CD4-positive, alpha-beta T cell treated with Interferon gamma for 1 hour (primary cell): ENCODE results near the gene CCDC27.

Experiments
- DNase-seq: peaks from one replicate; pipeline ENCODE4 v3.0.0-alpha.2; 2020

CCDC27 gene

DNA sequence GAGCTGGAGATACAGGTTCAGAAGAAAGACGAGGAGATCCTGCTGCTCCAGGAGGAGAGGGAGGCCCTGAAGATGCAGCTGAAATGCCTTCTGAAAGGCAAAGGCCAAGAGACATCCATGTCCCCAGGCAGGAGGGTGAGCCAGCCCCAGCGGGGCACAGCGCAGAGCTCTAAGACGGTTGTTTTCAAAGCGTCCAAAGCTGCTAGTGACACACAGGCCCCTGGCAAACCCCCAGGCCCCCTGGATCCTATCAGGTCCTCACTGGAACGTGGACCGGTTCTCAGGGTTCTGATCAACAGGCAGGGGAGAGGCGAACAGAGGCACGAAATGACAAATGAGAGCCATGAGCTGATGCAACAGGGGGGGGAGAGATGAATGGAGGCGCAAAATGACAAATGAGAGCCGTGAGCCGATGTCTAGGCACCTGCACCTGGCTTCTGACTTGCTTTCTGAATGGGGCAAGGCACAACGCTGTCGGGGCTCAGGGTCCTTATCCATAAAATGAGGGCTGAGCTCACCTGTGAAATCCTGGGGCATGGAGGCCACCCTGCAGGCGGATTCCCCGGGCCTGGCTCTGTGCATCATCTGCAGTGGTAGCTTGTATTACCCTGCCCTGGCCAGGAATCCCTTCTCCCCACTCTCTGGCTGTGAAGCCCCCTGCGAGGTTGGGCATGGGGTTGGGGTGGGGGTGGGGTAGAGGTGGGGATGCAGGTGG, 9.2 kb downstream of the CCDC27 start:
- DNase-seq = no peak

DNA sequence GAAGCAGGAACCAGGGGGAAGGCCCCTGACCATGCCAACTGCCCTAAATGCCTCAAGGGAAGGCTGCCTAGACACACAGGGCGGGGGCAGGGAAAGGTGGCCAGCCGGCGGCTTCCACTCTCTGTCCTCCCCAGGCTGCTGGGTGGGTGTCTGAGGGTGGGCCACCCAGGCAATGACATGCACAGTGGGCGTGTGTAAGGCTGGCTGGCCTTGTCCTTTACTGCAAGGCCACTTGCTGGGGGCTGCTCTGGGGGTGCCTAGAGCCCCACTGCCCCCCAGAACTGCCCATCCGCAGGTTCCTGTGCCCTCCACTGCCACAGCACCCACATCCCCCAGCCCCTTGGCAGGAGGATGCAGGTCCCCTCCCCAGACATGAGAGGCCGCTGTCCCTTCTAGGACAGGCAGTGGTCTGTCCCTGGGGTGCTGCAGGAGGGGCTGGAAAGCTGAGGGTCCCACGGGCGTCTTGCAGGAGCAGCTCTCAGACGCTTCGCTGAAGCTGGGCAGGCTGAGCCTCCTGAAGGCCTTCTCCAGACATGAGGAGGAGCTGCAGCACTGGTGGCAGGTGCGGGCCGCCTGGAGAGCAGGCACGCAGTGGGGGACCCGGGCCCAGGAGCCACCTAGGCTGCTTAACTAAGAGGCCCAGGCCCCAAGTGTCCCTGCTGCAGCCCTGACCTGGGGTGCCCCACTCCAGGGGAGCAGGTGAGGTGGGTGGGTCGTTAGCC, 10.1 kb downstream of the CCDC27 start:
- DNase-seq = no peak

DNA sequence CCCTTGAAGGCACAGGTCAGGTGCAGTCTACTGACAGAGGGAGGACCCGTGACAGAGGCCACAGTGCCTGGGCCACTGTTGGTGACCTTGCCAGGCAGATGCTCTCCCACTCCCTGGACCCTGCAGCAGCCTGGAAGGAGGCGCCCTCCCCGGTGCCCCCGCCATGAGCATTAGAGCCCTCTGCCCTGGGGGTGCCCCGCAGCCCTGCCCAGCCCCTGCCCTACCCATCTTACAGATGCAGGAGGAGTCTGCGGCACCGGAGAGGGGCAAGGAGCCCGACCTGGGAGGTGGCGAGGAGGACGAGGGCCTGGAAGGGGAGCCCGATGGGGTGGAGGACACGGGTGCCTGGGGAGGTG, 10.6 kb downstream of the CCDC27 start:
- DNase-seq = no peak

DNA sequence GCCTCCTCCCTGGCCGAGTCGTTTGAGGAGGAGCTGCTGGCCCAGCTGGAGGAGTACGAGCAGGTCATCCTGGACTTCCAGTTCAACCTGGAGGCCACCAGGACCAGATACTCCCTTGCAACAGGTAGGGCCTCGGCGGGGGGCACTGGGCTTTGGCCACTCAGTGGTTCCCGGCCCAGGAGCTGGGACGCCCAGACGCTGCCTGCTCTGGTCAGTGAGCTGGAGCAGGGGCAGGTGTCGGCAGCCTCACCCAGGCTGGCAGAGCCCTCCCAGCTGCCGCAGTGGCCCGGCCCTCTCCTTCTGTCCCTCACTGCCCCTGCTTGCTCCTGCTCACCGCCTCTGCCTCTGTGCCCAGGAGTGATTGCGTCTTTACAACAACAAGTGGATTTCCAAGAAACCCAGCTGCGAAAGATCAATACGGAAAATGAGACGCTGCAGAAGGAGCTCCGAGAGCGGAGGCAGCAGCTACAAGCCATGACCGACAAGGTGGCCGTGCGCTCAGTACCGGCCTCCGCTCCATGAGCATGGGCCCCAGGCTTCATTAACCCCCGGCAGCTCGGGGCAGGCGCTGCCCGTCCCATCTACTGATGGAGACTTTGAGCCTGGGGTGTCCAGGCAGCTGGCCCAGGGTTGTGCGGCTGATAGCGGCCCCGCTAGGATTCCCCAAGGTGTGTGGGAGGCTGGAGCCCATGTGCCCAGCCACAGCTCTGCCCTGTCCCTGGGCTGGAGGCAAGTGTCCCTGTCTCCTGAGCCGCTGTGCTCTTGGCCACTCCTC, 11.3 kb downstream of the CCDC27 start:
- no peak for DNase-seq

DNA sequence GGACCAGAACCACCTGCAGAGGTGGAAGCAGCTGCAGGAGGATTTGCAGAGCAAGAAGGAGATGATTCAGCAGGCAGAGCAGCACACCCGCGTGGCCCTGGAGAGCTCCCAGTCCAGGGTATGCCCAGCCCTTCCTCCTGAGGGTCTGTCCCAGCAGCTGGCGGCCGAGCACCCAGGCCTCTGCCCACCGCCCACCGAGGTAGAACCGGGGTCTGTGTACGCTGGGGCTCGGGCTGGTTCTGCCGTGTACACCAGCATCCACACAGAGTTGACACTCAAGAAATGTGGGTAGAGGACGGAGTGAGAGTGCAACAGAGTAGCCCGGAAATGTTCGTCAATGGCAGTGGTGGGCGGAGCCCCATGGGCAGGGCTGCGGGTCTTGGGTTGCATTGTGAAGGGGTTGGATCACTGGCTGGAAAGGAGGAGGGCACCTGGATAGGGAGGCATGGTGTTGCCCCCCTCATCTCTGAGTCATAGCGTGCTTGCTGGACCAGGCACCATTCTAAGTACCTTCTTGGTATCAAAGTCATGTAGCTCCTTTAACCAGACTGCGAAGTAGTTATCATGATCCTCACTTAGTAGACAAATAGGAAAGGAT, 15.2 kb downstream of the CCDC27 start:
- DNase-seq = no peak

DNA sequence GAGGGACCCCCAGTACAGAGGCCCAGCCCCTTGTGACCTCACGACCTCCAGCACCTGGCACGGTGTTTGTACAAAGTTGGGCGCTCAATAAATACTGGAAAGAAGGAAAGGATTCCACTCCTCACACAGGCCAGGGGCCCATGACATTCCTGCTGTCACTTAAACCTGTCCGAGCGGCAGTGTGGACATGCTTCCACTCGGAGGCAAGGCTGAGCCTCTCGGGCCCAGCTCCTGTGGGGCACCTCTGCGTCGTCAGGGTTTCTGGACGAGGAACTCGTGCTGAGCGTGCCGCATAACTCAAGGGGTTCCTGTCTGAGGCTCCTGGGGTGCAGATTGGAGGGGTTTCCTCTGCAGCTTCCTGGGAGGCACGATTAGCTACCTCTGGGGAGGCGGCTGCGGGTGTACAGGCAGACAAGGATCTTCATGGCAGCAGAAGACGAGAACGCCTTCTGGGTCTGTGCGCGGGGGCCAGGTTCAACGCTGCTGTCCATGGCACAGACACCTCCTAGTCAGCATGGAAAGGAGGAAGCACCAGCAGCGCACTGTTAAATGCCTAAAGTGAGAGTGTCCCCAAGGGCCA, 16.7 kb downstream of the CCDC27 start:
- DNase-seq = no peak

DNA sequence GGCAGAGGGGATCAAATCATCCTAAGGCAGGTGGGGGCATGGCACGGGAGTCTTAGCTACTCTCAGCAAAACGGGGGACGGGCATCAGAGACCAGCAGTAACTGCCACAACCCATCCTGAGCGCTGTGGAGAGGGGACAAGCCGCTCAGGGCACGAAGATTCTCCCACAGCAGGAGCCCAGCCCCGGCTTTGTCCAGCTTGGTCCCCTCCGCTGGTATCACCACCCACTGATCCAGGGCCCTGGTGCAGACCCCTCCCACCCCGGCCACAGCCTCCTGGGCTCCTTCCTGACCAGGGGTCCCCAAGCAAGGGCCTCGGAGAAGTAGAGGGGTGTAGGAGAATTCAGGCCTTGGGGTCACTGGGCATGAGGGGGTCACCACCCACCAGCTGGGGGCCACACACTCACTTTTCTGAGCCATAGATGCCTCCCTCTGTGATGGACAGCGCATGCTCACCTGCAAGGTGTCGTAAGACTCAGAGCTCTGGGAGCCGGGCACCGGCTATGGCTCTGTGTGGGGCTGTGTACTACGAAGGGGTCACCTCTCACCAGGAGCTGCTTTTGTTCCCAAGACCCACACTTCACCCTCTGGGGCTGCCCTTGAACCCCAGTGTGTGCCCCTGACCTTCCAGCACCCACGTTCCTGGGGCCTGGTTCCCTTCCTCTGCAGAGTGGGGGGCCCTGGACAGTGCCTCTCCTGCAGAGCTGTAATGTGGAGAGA, 18.0 kb downstream of the CCDC27 start:
- no peak for DNase-seq

DNA sequence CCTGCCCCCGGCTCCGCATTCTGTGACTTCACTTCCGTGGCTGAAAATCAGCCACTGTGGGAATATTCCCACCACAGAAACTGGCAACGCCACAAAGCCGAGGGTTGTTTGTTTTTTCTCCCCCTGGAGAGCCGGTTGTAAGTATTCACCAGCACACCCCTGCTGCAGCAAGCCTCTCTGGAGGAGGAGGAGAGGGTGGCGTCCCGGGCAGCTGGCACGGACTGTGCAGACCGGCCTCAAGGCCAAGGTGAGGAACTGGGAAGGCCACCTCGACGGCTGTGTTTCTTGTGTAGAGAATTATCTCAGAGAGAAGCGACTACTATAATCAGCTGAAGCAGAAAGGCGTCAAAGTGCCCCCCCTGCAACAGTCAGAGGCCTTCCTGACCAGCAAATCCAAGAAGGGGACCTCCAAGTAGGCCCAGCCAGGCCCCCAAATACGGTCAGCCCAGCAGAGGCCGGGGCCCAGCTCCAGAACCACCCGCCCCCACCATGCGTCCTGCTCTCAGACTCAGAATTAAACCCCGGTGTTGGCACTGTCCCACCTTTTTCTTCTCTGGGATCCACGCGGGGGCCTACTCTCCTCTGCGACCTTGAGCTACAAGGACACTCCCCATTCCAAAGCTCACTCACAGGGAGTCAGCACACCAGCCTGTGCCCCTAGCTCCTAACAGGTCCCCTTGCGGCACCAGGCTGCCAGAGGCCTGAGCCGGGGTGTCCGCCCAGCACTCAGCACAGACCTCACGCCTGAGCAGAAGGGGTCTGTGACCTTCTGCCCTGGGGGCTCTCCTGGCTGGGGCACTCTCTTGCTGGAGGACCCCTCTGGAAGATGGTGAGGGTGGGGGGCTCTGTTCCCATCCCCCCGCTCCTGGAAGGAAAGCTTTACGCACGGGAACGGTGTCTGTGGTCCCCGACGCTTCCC, 19.1 kb downstream of the CCDC27 start:
- no peak for DNase-seq

DNA sequence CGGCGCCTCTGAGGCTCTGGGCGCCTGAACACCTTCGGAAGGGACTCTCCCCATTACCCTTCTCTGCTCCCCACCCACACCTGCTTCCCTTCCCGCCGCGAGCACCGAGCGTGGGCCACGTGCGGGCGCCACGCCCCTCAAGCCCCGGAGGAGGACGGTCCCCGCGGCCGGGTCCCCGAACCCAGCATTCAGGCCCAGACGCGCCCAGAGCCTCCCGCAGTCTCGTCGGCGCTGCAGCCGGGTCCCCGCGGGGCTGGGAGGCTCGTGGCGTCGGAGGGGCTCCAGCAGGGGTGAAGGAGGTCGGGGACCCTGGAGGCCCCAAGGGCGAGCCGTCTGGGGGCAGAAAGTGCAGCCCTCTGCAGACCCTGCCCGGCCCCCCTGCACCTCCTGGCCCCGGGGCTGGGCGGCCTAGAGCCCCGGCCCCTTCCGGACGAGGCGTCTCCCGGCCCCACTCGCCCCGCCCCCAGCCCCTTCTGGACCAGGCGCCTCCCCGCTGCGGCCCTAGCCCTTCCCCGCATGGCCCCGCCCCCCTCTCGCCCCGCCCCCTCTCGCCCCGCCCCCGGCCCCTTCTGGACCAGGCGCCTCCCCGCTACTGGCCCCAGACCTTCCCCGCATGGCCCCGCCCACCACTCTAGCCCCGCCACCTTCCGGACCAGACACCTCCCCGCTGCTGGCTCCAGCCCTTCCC, 19.9 kb downstream of the CCDC27 start:
- peak; percentile 93 for DNase-seq

DNA sequence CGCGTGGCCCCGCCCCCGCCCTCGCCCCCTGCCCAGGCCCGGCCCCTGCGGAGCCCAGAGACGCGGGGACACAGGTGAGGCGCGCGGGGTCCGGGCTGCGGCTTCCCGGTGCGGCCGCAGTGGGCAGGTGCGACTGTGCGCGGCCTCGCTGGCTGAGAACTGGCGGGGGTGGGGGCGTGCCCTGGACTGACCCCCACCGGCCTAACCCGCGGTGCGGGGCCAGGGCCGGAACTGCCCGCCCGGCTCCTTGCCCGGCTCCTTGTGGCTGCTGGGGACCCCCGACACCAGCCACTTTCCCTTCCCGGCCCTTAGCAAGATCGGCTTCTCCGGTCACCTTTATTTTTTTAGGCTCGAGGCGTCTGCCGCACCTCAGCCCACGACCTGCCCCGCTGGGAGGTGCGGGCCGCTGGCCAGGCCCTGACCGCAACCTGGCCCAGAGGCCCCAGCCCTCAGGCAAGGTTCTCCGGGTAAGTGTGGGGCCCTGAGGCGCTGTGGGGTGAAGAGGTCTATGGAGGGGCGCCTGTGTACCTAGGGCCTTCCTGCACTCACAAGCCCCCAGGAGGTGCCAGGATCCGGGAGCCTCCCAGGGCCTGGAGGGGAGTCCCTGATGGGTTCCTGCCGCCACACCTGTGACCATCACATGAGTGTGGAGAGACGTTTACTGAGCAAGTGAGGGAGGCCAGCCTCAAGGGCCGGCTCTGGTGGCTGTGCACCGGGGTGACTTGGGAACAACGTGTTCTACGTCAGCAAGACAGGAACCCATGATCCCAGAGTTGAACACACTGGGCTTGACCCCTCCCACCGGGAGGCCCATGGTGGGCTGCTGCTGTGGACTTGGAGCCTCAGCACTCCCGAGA, 20.7 kb downstream of the CCDC27 start, which contains the start of gene SMIM1:
SMIM1 (plus strand) TSS at position 35 of the 857 bp plus-strand sequence. CDS start 2,625 bp downstream, outside the sequence.
- DNase-seq = no peak

DNA sequence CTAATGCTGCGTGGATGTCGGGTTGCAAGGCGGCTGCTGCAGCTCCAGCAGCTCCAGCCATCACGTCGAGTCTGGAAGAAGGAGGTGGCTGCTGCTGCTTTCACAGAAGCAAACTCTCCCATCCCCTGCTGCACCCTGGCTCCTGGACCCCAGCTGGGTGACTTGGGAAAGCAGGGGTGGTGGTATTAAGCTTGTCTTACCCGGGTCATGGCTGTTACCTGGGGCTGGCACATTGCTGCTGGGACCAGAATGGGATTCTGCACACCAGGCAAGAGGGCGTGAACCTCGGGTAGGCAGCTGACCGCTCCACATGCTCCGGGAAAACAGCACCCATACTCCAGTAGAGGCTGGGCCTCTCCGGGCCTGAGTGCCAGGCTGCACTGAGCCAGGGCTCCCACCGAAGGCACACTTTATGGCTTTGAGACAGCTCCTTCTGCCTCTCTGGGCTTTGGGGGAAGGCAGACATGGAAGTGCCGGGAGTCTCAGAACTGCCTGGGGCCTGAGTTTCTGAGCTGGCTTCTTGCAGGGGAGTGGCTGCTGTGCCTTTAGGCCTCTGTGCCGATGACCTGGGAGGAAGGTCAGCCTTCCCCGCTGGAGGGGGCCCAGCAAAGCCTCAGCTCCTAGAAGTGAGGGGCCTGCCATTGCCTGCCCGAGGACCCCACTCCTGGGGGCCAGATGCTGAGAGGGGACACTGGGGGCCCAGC, 21.5 kb downstream of the CCDC27 start:
- DNase-seq = no peak

DNA sequence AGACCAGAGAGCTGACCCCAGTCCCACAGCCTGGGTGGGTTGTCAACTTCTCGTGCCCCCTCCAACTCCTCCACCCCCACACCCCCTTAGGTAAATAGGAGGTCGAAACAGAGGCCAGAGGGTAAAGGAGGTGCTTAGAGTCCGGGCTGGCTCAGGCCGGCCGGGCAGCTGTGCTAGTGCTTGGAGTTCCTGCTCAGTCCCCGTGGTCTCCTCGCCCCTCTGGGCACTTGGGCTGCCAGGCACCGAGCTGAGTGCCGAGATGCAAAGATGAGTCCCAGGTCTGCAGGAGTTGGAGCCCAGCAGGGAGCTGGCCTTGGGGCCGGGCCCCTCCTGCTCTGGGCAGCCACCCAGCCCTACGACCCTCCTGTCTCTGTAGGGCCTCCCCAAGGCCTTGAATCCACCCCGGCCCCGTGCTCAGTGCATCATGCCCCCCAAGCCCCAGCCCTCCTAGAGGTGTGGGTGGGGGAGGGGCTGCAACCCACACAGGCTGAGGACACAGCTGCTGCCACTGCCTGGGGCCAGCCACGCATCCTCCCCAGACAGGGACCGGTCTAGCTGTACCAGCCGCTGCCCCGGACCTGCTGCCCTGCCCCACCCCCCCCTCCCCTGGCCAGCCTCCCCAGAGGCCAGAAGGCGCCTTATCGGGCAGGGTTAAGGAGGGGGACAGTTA, 22.2 kb downstream of the CCDC27 start:
- no peak for DNase-seq

DNA sequence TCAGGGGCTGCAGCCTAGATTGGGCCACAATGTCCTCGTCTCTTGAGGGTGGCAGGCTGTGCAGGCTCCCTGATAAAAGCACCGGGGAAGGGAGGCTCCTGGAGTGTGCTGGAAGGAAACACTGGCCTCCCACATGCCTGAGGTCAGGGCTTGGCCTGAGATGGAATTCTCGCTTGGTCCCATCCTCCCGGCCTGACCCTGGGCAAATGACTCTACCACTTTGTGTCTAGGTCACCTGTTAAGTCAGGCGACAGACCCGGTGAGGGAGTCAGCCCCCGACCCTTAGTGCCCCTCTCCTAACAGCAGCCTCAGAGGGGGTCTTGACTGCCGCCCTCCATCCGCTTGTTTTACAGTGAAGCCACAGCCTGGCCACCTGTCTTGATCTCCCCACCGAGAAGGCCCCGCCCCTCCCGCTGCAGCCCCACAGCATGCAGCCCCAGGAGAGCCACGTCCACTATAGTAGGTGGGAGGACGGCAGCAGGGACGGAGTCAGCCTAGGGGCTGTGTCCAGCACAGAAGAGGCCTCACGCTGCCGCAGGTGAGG, 22.8 kb downstream of the CCDC27 start:
- no peak for DNase-seq

DNA sequence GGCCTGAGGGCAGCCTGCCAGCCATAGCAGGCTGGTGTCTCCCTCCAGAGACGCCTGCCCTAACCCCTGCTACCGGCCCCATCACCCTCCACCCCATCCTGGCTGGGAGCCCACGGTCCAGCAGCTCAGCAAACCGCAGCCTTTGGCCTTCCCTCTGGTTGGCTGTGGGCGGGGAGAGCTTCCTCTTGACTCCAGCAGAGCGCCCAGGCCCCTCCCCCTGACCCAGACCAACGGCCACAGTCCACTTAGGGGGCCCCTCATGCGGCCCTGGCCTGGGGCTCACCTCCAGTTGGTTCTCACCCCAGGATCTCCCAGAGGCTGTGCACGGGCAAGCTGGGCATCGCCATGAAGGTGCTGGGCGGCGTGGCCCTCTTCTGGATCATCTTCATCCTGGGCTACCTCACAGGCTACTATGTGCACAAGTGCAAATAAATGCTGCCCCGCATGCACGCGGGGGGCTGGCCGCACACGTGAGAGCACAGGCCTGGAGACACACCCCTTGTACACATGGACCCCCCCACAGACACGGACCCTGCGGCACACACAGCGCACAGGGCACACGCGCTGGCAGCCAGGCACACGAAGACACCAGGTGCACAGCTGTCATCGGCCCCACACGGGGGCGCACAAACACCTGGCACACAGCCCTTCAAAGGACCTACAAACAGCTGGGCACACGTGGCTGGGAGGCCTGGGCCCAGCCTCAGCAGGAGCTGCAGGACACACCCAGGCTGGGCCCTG, 23.4 kb downstream of the CCDC27 start:
- peak; percentile 51 for DNase-seq

DNA sequence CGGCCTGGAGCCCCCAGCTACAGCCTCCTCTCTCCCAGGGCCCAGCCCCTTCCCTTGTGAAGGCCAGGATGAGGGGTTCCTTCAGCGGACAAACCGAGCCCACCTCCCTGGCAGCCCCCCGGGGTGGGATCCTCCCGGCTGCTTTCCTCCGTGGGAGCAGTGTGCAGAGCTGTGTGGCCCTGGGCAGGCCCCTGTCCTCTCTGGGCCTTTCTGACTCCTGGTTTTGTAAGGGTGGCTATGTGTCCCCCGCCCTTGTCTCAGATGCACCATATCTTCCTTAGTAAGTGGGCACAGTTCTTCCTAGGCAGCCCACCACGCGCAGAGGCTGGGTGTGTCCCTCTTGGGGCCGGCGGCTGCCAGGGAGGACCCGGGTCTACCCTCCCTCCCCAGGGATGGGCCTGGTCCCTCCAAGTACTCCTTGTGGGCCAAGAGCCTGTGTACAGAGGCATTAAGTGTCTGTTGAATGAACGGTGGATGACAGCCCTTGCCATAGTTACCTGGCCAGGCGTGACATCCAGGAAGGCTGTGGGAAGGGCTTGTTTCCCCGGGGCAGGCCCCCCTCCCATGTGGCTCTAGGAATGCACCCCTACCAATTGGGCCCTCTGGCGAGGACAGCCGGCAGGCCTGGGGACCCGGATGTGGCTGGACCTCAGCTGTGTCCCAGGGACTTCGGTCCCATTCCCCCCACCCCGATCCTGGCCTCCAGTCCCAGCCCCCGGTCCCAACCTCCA, 24.1 kb downstream of the CCDC27 start:
- DNase-seq = no peak

DNA sequence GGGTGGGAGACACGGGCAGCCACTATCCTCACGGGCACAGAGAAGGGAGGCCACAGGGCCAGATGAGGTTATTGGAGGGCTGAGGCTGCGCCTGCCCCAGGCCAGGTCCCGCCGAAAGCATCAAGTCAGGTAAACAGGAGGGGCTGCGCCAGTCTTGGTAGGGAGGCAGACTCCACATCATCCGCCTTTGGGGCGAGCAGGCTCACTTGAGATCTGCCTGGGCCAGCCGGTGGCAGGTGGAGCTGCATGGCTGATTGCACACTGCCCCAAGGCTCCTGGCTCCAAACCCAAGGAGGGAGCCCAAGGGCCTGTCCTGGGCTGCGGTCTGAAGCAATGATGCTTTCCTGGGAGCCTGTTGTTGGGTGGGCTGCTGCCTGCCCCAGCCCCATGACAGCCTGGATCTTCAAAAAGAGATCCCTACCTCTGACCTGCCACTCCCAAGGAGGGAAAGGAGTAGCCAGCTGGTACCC, 24.9 kb downstream of the CCDC27 start:
- no peak for DNase-seq
